NCI-H1417 treated with DMSO at 0.1 percent for 48 hours (cell line): ENCODE measurements around the gene KBTBD4.
A peak's percentile ranks its signal among the peaks of the same experiment; 100 is the strongest.

ENCODE experiments used
- DNase-seq: peaks from one replicate; lab custom pipeline; 2025; lab: John Stamatoyannopoulos, UW

KBTBD4 gene

GRCh38 chr11:47578524-47579494 lies at the start of gene KBTBD4, which contains the start of gene NDUFS3:
Gene KBTBD4, minus strand, starts transcription at chr11:47578970. Its CDS starts 19 bp downstream, at chr11:47578951.
Gene NDUFS3, plus strand, starts transcription at chr11:47579074. Its CDS starts 18 bp downstream, at chr11:47579092.
- peak; percentile 83 for DNase-seq

GRCh38 chr11:47628026-47628425 lies 49.3 kb upstream of the KBTBD4 start:
- DNase-seq: no peak

GRCh38 chr11:47626234-47626633 lies 47.5 kb upstream of the KBTBD4 start:
- DNase-seq: no peak

GRCh38 chr11:47620836-47621378 lies 42.1 kb upstream of the KBTBD4 start:
- no peak for DNase-seq

GRCh38 chr11:47617417-47617809 lies 38.6 kb upstream of the KBTBD4 start:
- DNase-seq: no peak

GRCh38 chr11:47616726-47617416 lies 38.1 kb upstream of the KBTBD4 start:
- DNase-seq: no peak

GRCh38 chr11:47615249-47615648 lies 36.5 kb upstream of the KBTBD4 start:
- DNase-seq: no peak

- DNase-seq: no peak
Observed at GRCh38 chr11:47611348-47611794, 32.6 kb upstream of the KBTBD4 start.

GRCh38 chr11:47609675-47610074 lies 30.9 kb upstream of the KBTBD4 start:
- no peak for DNase-seq

GRCh38 chr11:47607380-47607779 lies 28.6 kb upstream of the KBTBD4 start:
- DNase-seq: no peak

GRCh38 chr11:47606731-47607130 lies 28.0 kb upstream of the KBTBD4 start:
- DNase-seq: no peak

- no peak for DNase-seq
Observed at GRCh38 chr11:47605921-47606320, 27.2 kb upstream of the KBTBD4 start.

GRCh38 chr11:47603295-47603694 lies 24.5 kb upstream of the KBTBD4 start:
- DNase-seq: no peak

GRCh38 chr11:47599902-47600301 lies 21.1 kb upstream of the KBTBD4 start:
- DNase-seq: no peak

- no peak for DNase-seq
Observed at GRCh38 chr11:47595967-47596366, 17.2 kb upstream of the KBTBD4 start.

GRCh38 chr11:47595029-47595428 lies 16.3 kb upstream of the KBTBD4 start:
- DNase-seq: no peak

- DNase-seq: no peak
Observed at GRCh38 chr11:47593934-47594855, 15.4 kb upstream of the KBTBD4 start, which contains the start of gene C1QTNF4. Gene C1QTNF4, minus strand, starts transcription at chr11:47594411. Its CDS starts 3,601 bp downstream, at chr11:47590810.

- no peak for DNase-seq
Observed at GRCh38 chr11:47593492-47593933, 14.7 kb upstream of the KBTBD4 start.

GRCh38 chr11:47592970-47593369 lies 14.2 kb upstream of the KBTBD4 start:
- DNase-seq: no peak

- no peak for DNase-seq
Observed at GRCh38 chr11:47592251-47592650, 13.5 kb upstream of the KBTBD4 start.

- DNase-seq: no peak
Observed at GRCh38 chr11:47591764-47592163, 13.0 kb upstream of the KBTBD4 start.
